A204.1 (cell line): ENCODE measurements around the gene TEKTIP1.
"Not testable (repeated sequence)": the region's sequence is repeated elsewhere in the genome, so short reads cannot be mapped to it uniquely, and the experiment has no call there.

Experiments
- FAIRE-seq: peaks from 2 replicates; lab custom pipeline; 2012; peaks lifted over from hg19 to GRCh38; lab: Jason Lieb, UNC

Gene TEKTIP1

DNA sequence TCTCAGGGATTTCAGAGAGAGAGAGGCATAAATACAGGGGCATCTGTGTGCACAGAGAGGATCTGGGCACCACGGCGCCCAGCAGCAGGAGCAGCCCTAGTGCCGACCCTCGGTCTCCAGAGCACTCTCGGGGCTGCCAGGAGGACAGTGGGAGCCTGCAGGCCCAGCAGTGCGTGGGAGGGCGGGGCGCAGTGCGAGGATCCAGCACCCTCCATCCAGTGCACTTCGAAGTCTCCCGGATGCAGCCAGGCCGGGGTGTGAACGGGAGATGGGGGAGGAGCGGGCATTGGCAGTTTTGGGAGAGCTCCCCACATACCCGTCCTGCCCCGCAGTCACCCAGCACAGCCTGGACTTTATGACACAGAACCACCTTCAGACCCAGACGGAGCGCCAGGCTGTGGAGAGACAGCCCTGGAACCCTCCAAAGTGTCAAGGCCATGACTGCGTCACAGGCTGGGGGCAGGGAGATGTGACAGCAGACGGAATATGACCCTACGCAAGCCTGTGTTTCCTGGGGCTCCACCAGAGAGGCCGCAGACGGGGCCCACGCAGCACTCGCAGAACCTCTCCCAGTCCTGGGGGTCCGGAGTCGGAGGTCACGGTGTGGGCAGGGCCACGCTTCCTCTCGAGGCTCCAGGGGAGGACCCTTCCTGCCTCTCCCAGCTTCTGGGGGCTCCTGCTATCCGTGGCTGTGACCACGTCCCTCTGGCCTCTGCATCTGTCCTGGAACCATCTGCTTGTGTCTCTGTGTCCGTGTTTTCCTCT, 14.7 kb upstream of the TEKTIP1 start:
- FAIRE-seq, result no peak

DNA sequence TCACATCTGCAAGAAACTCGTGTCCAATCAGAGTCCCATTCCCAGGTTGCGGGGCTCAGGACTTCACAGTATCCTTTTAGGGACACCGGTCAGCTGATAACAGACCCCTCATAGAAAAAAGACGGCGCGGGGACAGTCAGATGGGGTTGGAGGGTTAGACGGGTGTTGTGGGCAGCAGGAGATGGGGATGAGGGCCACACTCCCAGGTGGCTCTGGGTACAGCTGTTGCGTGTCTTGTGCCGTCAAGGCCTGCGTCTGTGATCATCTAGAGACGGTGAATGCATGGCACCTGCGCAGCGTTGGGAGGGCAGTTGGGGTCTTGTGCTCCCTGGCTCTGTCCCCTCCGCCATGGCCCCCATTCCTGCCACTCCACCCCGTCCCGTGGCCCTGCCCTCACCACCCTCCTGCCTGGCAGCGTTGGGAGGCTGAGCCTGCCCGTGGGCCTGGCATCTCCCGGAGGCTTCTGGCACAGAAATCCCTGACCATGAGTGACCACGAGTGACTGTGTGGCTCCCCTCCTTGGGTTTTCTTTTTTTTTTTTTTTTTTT, 14.0 kb upstream of the TEKTIP1 start:
- FAIRE-seq, result no peak

DNA sequence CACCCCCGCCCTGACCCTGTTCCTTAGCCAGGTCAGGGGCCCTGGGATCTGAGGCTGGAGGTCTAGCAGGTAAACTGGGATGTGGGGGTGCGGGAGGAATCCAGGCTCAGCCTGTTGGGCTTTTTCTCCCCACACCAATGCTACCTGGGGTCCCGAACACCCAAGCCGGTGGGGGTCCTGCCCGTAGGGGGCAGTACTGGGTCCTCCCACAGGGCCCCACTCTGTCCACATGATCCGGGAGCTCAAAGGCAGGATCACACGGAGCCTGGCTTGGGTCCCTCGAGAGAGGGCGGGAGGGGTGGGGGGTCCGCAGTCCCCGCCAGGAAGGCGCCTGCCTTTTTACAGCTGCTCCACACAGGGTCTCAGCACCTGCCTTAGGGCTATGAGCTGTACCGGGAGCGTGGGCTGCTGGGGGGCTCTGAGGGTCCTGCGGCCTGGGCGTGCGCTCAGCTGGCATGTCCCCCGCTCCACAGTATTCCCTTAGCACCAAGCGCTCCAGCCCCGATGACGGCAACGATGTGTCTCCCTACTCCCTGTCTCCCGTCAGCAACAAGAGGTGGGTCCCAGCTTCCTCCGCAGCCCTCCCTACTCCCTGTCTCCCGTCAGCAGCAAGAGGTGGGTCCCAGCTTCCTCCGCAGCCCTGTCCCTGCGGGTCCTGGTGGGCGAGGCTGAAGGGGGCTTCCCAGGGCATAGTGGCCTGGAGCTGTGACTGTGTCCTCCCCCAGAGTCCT, 12.3 kb upstream of the TEKTIP1 start:
- no peak for FAIRE-seq

DNA sequence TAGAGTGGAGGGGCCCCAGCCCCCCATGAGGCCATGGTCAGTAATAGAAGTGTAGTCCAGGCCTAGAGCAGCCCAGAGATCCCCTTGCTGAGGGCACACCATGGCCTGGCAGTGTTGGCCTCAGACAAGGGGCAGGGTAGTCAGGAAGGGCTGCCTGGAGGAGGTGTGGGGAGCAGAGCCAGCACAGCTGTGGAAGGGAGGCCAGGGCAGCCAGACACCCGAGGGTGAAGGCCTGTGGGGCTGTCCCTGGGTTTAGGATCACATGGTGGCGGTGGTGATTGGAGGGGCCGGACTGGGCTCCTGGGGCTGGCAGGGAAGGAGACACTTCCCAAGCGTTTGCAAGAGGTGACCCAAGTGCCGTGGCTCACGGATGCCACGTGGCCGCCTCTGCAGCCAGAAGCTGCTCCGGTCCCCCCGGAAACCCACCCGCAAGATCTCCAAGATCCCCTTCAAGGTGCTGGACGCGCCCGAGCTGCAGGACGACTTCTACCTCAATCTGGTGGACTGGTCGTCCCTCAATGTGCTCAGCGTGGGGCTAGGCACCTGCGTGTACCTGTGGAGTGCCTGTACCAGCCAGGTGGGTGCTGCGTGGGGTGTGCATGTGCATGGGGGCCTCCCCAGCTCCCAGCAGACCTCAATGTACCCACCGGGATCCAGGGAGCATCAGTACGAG, 11.6 kb upstream of the TEKTIP1 start:
- no peak for FAIRE-seq

- FAIRE-seq, result no peak
These were observed 10.9 kb upstream of the TEKTIP1 start for GRCh38 chr19:3528080-3528479.

- FAIRE-seq, result no peak
These were observed 10.3 kb upstream of the TEKTIP1 start for GRCh38 chr19:3528539-3529211.

- not testable (repeated sequence) for FAIRE-seq
These were observed 9.7 kb upstream of the TEKTIP1 start for GRCh38 chr19:3529299-3529698.

- no peak for FAIRE-seq
These were observed 8.6 kb upstream of the TEKTIP1 start for GRCh38 chr19:3530389-3530788.

- FAIRE-seq, result no peak
These were observed 7.3 kb upstream of the TEKTIP1 start for GRCh38 chr19:3531716-3532115.

DNA sequence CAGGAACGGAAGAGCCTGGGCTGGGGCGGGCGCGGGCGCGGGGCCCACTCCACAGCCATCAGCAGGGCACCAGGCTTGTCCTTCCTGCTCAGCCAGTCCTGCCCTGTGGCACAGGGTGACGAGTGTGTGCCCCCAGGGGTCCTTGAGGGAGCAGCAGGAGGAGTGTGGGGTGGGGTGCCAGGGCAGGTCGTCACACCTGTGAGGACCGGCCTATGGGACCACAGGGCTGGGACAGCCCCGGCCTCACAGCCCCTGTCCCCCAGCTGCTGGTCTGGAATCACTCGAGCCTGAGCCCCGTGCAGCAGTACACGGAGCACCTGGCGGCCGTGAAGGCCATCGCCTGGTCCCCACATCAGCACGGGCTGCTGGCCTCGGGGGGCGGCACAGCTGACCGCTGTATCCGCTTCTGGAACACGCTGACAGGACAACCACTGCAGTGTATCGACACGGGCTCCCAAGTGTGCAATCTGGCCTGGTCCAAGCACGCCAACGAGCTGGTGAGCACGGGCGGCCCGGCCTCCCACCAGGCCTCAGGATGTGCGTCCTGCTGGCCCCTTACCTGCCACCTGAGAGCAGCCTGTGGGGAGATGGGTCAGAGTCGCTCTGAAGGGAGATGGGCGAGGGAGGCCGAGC, 6.7 kb upstream of the TEKTIP1 start:
- FAIRE-seq, result no peak

GRCh38 chr19:3533033-3533432, 5.9 kb upstream of the TEKTIP1 start:
- no peak for FAIRE-seq

DNA sequence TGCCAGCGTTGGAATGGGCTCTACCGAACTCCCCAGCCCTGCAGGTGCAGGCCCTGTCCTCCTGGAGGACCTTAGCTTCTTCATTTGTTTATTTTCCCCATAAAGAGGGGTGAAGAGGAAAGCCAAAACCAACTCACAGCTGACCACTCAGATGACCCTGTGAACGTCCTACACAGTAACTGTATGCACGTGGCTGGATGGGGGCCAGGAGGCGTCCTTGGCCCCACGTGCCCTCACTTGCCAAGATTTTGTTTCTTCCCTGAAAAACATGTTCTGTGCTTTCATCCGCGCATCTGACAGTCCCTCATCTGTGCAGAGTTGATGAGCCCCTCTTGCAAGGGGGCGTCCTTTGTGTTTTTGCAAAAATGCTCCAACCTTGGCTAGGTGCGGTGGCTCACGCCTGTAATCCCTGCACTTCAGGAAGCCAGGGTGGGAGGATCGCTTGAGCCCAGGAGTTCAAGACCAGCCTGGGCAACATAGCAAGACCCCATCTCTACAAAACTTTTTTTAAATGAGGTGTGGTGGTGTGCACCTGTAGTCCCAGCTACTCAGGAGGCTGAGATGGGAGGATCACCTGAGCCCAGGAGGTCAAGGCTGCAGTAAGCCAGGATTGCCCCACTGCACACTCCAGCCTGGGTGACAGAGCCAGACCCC, 5.3 kb upstream of the TEKTIP1 start:
- FAIRE-seq, result no peak

GRCh38 chr19:3534375-3535234, 4.4 kb upstream of the TEKTIP1 start:
- FAIRE-seq, result no peak

- FAIRE-seq, result no peak
These were observed 3.8 kb upstream of the TEKTIP1 start for GRCh38 chr19:3535235-3535535.

DNA sequence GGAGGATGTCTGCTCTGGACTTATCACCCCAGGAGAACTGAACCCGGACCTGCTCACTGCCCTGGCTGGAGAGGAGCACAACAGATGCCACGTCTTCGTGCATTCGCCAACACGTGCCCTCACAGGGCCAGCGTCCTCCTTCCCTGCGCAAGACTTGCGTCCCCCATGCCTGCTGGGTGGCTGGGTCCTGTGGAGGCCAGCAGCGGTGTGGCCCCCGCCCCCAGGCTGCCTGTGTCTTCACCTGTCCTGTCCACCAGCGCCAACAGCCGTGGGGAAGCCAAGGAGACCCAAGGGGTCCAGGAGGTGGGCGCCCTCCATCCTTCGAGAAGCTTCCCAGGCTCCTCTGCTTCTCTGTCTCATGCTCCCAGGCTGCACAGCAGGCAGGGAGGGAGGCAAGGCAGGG, 3.4 kb upstream of the TEKTIP1 start:
- no peak for FAIRE-seq

DNA sequence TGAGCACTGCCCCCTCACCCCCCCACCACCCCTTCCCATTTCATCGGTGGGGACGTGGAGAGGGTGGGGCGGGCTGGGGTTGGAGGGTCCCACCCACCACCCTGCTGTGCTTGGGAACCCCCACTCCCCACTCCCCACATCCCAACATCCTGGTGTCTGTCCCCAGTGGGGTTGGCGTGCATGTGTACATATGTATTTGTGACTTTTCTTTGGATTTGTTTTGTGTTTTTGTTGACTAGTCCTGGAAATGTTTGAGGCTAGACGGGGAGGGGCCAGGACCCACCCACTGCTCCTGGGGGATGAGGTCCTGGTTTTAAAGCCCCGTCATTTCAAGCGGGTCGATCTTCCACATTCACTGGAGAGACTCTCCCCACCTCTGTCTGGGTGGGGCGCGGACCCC, 3.0 kb upstream of the TEKTIP1 start:
- no peak for FAIRE-seq

DNA sequence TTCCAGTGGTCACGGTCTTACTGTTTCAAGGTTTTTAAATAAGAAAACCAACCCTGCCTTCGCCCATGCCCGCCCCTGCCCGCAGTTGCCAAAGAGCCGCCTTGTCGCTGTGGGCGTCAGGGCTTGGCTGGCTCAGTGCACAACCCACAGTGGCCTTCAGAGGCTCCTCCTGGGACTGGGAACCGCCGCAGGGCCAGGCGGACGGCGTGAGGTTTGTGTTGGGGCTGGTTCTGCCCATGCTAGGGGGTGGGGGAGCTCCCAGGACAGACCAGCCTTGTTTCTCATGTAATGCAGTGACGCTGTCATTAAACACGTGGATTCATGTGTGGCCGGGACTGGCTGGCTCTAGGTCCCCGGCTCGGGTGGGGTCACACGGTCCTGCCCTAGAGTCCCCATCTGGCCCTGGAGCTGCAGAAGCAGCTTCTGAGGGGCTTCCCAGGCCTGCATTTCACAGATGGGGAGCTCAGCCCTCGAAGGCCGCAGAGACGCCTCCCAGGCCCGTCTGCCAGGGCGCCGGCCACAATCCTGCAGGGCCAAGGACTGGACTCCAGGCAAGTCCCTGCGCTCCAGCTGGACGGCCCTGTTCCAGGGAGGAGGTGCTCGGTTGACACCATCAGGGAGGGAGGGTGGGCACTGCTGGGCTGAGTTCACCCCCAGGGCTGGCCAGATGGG, 2.4 kb upstream of the TEKTIP1 start:
- FAIRE-seq, result no peak

- FAIRE-seq, result no peak
These were observed 1.9 kb upstream of the TEKTIP1 start for GRCh38 chr19:3537101-3537437.

DNA sequence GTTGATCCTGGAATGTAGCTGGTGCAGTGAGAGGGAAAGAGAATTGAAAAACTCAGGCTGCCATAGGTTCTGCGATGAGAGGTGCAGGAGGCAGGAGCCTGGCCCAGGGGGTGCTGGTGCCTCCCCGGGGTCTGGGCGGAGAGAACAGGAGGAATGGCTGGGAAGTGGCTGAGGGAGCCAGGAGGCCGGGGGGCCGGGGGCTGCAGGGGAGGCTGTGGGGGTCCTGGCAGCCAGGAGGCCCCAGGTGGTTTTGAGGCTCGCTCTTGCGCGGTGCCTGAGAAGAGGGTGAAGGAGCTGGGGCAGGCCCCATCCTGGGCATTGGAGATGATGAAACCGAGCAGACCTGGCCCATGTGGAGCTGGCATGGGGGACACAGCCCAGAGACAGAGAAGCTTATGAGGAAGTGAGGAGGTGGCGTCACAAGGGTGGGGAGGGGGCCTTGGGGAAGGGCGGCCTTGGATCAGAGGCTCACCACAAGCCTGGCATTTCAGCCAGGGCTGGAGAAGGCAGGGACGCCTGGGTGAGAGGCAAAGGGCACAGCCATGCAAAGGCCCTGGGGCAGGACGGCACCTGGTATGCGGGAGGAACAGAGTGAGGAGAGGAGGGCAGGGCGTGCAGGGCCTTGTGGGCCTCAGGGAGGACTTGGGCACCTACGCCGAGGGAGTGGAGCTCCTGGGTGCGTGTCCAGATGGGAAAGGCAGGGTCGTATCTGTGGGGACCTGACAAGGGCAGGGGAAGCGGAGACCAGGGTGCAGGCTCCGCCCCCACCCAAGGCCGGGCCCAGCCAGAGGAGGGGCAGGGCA, 1.3 kb upstream of the TEKTIP1 start:
- FAIRE-seq, result no peak
